Right lobe of liver (tissue), 4 donors: ENCODE measurements around the gene ARMC2.

Source experiments
- CTCF ChIP-seq, 4 donors: fragments of 200-600 bp in 3 of 4; fragments of 450-650 bp in 1 of 4; IDR thresholded peaks; one replicate each; pipeline versions ENCODE4 v1.5.1 to v1.8.0; 2016 to 2022; ENCODE audit warnings: antibody characterized with exemption in 4 of 4, mild to moderate bottlenecking in 2 of 4
- POLR2A ChIP-seq: fragments of 450-650 bp; IDR thresholded peaks from one replicate; pipeline ENCODE4 v1.6.1; 2017; ENCODE audit warnings: antibody characterized with exemption, mild to moderate bottlenecking
- donor health status: DM: no; HTN: no; CAD: no.
- donor health status: DM: no; HTN: no; CAD: no.
- donor health status: DM: no; HTN: yes; CAD: no.

GRCh38 chr6:108839083-108839642 is 9.1 kb upstream of the ARMC2 start:
- TF ChIP-seq CTCF (IDR thresholded peaks at IDR 0.05) (no peak), POLR2A (no peak)
